K562 (cell line): ENCODE data around the gene FBXO33. TPM values are rescaled to one million over a fixed set of nuclear protein-coding genes. Genes with fewer than 3 reads are reported as not detected.

Experiments
- ATAC-seq: fragments of 200-7000 bp; cut with Tn5 transposase; 3 replicates; pipeline ENCODE4 v1.9.1; 2020; ENCODE audit warnings: moderate library complexity
- BruUV-seq: library from RNA; stranded (reverse); fragments of 400-500 nt; replicated peaks from 2 replicates; lab custom pipeline; 2021; lab: Mats Ljungman, UMichigan
- CTCF ChIA-PET: fragments of 300-600 bp; formaldehyde crosslinking; extraction: SDS; loops from one replicate; lab custom pipeline; 2021; ENCODE audit warnings: low intra/inter-chr PET ratio; lab: Yijun Ruan, JAX
- POLR2A ChIA-PET: fragments of 300-600, 350-650 bp; sonication (Branson Sonifier 250); formaldehyde crosslinking; extraction: SDS; loops from one replicate; lab custom pipeline; 2021; ENCODE audit warnings: antibody characterized with exemption, inconsistent platforms; lab: Yijun Ruan, JAX
- DNase-seq, 4 experiments: peaks; one replicate each; pipeline versions ENCODE4 v3.0.0 to v3.0.0-alpha.2; 2011 to 2018; ENCODE audit warnings: low spot score in 3 of 4, mixed read lengths in 3 of 4; ENCODE audit errors: extremely low read depth in 1 of 4
- FAIRE-seq: peaks from 2 replicates; lab custom pipeline; 2011; peaks lifted over from hg19 to GRCh38; lab: Jason Lieb, UNC
- H2AFZ ChIP-seq: 2 replicates; pipeline ENCODE4 v1.6.0; 2011; ENCODE audit warnings: low read depth, low read length, control low read depth, inconsistent platforms
- H3K27ac ChIP-seq: fragments of 200-600 bp; 3 replicates; pipeline ENCODE4 v1.8.0; 2011; ENCODE audit warnings: low read depth, mild to moderate bottlenecking, control low read depth, inconsistent platforms, low read length, moderate library complexity, mixed read lengths; ENCODE audit errors: extremely low read depth
- H3K27me3 ChIP-seq, 2 experiments: fragments of 300-600 bp in 1 of 2; 2 replicates in 1 of 2; 3 replicates in 1 of 2; pipeline versions ENCODE4 v1.6.0 to v1.8.0; 2011; ENCODE audit warnings: inconsistent platforms in 2 of 2, low read length in 2 of 2, mild to moderate bottlenecking in 1 of 2, mixed read lengths in 1 of 2, moderate library complexity in 1 of 2; ENCODE audit not compliant: control insufficient read depth in 2 of 2, insufficient read depth in 2 of 2
- H3K36me3 ChIP-seq: fragments of 300-600 bp; 3 replicates; pipeline ENCODE4 v1.8.0; 2011; ENCODE audit warnings: mild to moderate bottlenecking, low read length, inconsistent platforms; ENCODE audit not compliant: control insufficient read depth, insufficient read depth
- H3K4me1 ChIP-seq, 2 experiments: fragments of 200-600 bp in 1 of 2; replicated peaks in 1 of 2; 2 replicates in 1 of 2; 3 replicates in 1 of 2; pipeline versions ENCODE4 v1.5.1 to v1.8.0; 2011; ENCODE audit warnings: inconsistent platforms in 2 of 2, low read length in 2 of 2, mild to moderate bottlenecking in 1 of 2, mixed read lengths in 1 of 2, moderate library complexity in 1 of 2; ENCODE audit not compliant: control insufficient read depth in 2 of 2, insufficient read depth in 2 of 2
- H3K4me2 ChIP-seq: 2 replicates; pipeline ENCODE4 v1.6.1; 2011; ENCODE audit warnings: low read length, control low read depth, inconsistent platforms, mixed read lengths; ENCODE audit not compliant: insufficient read depth
- H3K4me3 ChIP-seq: fragments of 200-600 bp; sonication (generic), shearing (Covaris generic); 2 replicates; pipeline ENCODE4 v1.5.1; 2016; ENCODE audit warnings: control low read depth, inconsistent platforms
- H3K79me2 ChIP-seq: fragments of 200-600 bp; 3 replicates; pipeline ENCODE4 v1.8.0; 2011; ENCODE audit warnings: low read length, inconsistent platforms; ENCODE audit not compliant: control insufficient read depth, insufficient read depth
- H3K9ac ChIP-seq, 2 experiments: 2 replicates each; pipeline versions ENCODE4 v1.6.0 to v1.6.1; 2011; ENCODE audit warnings: low read depth in 2 of 2, low read length in 2 of 2, control low read depth in 1 of 2, inconsistent platforms in 1 of 2, mild to moderate bottlenecking in 1 of 2, mixed read lengths in 1 of 2; ENCODE audit not compliant: insufficient read depth in 1 of 2
- H3K9me1 ChIP-seq: one replicate; pipeline ENCODE4 v1.6.0; 2011; ENCODE audit warnings: inconsistent platforms, mild to moderate bottlenecking, low read length, moderate library complexity; ENCODE audit not compliant: control insufficient read depth, insufficient read depth
- H3K9me3 ChIP-seq: replicated peaks from 2 replicates; pipeline ENCODE4 v1.5.1; 2011; ENCODE audit warnings: low read depth, low read length, inconsistent platforms; ENCODE audit not compliant: control insufficient read depth, insufficient read depth
- H4K20me1 ChIP-seq: replicated peaks from 2 replicates; pipeline ENCODE4 v1.6.1; 2011; ENCODE audit warnings: low read length, inconsistent platforms, mixed read lengths; ENCODE audit not compliant: control insufficient read depth, insufficient read depth
- CEBPG ChIP-seq, 3 experiments: fragments of 200-800 bp in 1 of 3; sonication (Bioruptor generic) in 1 of 3; sonication (generic) in 1 of 3; formaldehyde crosslinking in 1 of 3; IDR thresholded peaks in 2 of 3; conservative IDR thresholded peaks in 1 of 3; 2 replicates each; pipeline versions ENCODE4 v1.6.1 to v1.8.0; 2016 to 2022; ENCODE audit warnings: missing compliant biosample characterization in 2 of 3, missing genetic modification characterization in 2 of 3, mild to moderate bottlenecking in 1 of 3, missing genetic modification reagents in 1 of 3
- ILK ChIP-seq: fragments of 450-650 bp; IDR thresholded peaks from 2 replicates; pipeline ENCODE4 v1.6.1; 2016; ENCODE audit warnings: missing genetic modification characterization, low read depth, mild to moderate bottlenecking, missing compliant biosample characterization, moderate library complexity, borderline replicate concordance
- ZNF174 ChIP-seq: fragments of 250-450 bp; sonication (Bioruptor Pico); IDR thresholded peaks from 2 replicates; pipeline ENCODE4 v1.4.0; 2020; ENCODE audit warnings: mild to moderate bottlenecking
- ZNF3 ChIP-seq: fragments of 250-450 bp; sonication (Bioruptor Pico); IDR thresholded peaks from 2 replicates; pipeline ENCODE4 v1.5.0; 2021; ENCODE audit warnings: mild to moderate bottlenecking, moderate library complexity
- ZNF449 ChIP-seq: fragments of 250-450 bp; sonication (Bioruptor Pico); IDR thresholded peaks from 2 replicates; pipeline ENCODE4 v1.8.0; 2022; ENCODE audit warnings: moderate library complexity, mild to moderate bottlenecking, inconsistent platforms
- WGBS: fragments of 100-300 bp; shearing (Covaris generic); methylation state at CpG from one replicate; pipeline ENCODE4 v1.1.6; 2016; ENCODE audit warnings: low coverage, mixed read lengths; ENCODE audit not compliant: insufficient coverage; ENCODE audit errors: missing lambda C conversion rate; 5-methylcytosine and 5-hydroxymethylcytosine counted together
- in situ Hi-C: fragments of 300-500 bp; cut with MboI; formaldehyde crosslinking; loops from 4 replicates; pipeline ENCODE4 v1.15.0; 2018; ENCODE audit warnings: inconsistent platforms, mixed read lengths
- intact Hi-C: fragments of 100-400 bp; cut with micrococcal nuclease; formaldehyde crosslinking; loops from 2 replicates; pipeline ENCODE4 v1.14.2; 2022
- polyA plus RNA-seq, 8 experiments: library from polyadenylated mRNA; depleted of rRNA in 4 of 8; stranded (reverse) in 5 of 8; unstranded in 3 of 8; fragments of >200 nt; fragmentation: Nextera tagmentation in 2 of 8; fragmentation: Illumina TruSeq in 1 of 8; extraction: Ambion mirVana in 2 of 8; extraction: Trizol in 1 of 8; gene quantifications; 2 replicates each; pipeline versions ENCODE4 v1.2.1 to v1.2.3, GENCODE V29; 2011 to 2014; ENCODE audit warnings: inconsistent platforms in 1 of 8, missing spikeins in 1 of 8
- total RNA-seq, 7 experiments: library from RNA; depleted of rRNA in 6 of 7; stranded (reverse); fragments of >200 nt in 6 of 7; fragmentation: Illumina TruSeq in 2 of 7; extraction: Trizol in 2 of 7; gene quantifications; 2 replicates each; pipeline versions ENCODE4 v1.2.1 to v1.2.3, GENCODE V29; 2011 to 2021; ENCODE audit warnings: low replicate concordance in 1 of 7

The FBXO33 gene
- total and polyA plus RNA-seq, 9 of the 15 experiments (the other 6 are each of a cell fraction or from before 2014, with no cell fraction given): 1.6 to 7.5 (median 5.0) TPM

GRCh38 chr14:39459795-39460478 lies 27.7 kb upstream of the FBXO33 start:
- Histone ChIP-seq H3K36me3 (no peaks in the 10 kb centered on the region), H3K4me3 (no peak overlapping the region), H2AFZ (no peak overlapping the region), H3K9ac (no peak overlapping the region), H3K9me3 (no peaks in the 10 kb centered on the region), H3K79me2 (no peaks in the 10 kb centered on the region), H3K9me1 (no peaks in the 10 kb centered on the region), H3K27me3 (no peaks in the 10 kb centered on the region), H3K4me2 (no peak overlapping the region), H3K27ac (no peak overlapping the region)
- intact Hi-C loops: no loop called here
- no peak for ATAC-seq
- CTCF ChIA-PET: no interaction called here
- POLR2A ChIA-PET: no interaction called here
- no peak for DNase-seq
- 0% methylated on average over 1 of the region's 1 CpG for WGBS
- FAIRE-seq: no peak
- no peak for TF ChIP-seq ZNF3
- no peak for TF ChIP-seq ZNF449 (CRISPR knock-in tag)
- TF ChIP-seq ILK (tag): no peak
- no peak for TF ChIP-seq ZNF174 (CRISPR knock-in tag)
- TF ChIP-seq CEBPG (CRISPR knock-in tag; IDR thresholded peaks at IDR 0.05): no peak
- TF ChIP-seq CEBPG (tag; conservative IDR thresholded peaks at IDR 0.05 in 1 of 2, IDR thresholded peaks at IDR 0.05 in 1 of 2): 0 out of 4 replicates have a peak, but pooled peaks of 1 of the 2 experiments have one; percentile 18
- TF ChIP-seq, all 486 proteins: peak for 1
- no peaks in the 10 kb centered on the region for H3K4me1 ChIP-seq
- no TSS peak for BruUV-seq
- in situ Hi-C loops: no loop called here
- no peaks in the 10 kb centered on the region for H4K20me1 ChIP-seq
